H9 (cell line): ENCODE data around the gene ZNF626. TPM values are rescaled to one million over a fixed set of nuclear protein-coding genes. Genes with fewer than 3 reads are reported as not detected.

Experiments used
- DNase-seq: peaks from one replicate; pipeline ENCODE4 v3.0.0-alpha.2; 2017
- H2AFZ ChIP-seq: one replicate; pipeline ENCODE4 v1.6.1; 2013; ENCODE audit warnings: mild to moderate bottlenecking, low read length, control low read depth, moderate library complexity
- H2AK5ac ChIP-seq: 2 replicates; pipeline ENCODE4 v1.6.1; 2013; ENCODE audit warnings: low read length, control low read depth, mixed read lengths; ENCODE audit not compliant: insufficient read length
- H2BK120ac ChIP-seq: one replicate; pipeline ENCODE4 v1.6.1; 2013; ENCODE audit warnings: low read depth, mild to moderate bottlenecking, low read length, control low read depth, inconsistent platforms; ENCODE audit not compliant: poor library complexity, severe bottlenecking
- H2BK12ac ChIP-seq: 2 replicates; pipeline ENCODE4 v1.6.1; 2013; ENCODE audit warnings: low read length, control low read depth, mixed read lengths, low read depth; ENCODE audit not compliant: insufficient read length
- H2BK15ac ChIP-seq: 2 replicates; pipeline ENCODE4 v1.6.1; 2013; ENCODE audit warnings: low read depth, low read length, control low read depth
- H2BK20ac ChIP-seq: one replicate; pipeline ENCODE4 v1.6.1; 2013; ENCODE audit warnings: low read depth, mild to moderate bottlenecking, low read length, control low read depth, inconsistent platforms; ENCODE audit not compliant: poor library complexity, severe bottlenecking
- H2BK5ac ChIP-seq: 2 replicates; pipeline ENCODE4 v1.6.1; 2013; ENCODE audit warnings: low read length, control low read depth, mixed read lengths; ENCODE audit not compliant: insufficient read length
- H3K14ac ChIP-seq: 2 replicates; pipeline ENCODE4 v1.6.1; 2013; ENCODE audit warnings: low read length, control low read depth; ENCODE audit not compliant: insufficient read depth
- H3K18ac ChIP-seq: 2 replicates; pipeline ENCODE4 v1.6.1; 2013; ENCODE audit warnings: low read depth, mild to moderate bottlenecking, mixed read lengths, low read length, control low read depth; ENCODE audit not compliant: insufficient read length
- H3K23ac ChIP-seq: 2 replicates; pipeline ENCODE4 v1.6.1; 2013; ENCODE audit warnings: low read length, control low read depth, mixed read lengths, low read depth; ENCODE audit not compliant: insufficient read length
- H3K23me2 ChIP-seq: 2 replicates; pipeline ENCODE4 v1.6.1; 2013; ENCODE audit warnings: low read depth, mild to moderate bottlenecking, mixed read lengths, low read length, control low read depth; ENCODE audit not compliant: insufficient read length, poor library complexity, severe bottlenecking
- H3K27ac ChIP-seq: 2 replicates; pipeline ENCODE4 v1.5.1; 2013; ENCODE audit warnings: low read length, control low read depth, mixed read lengths, low read depth; ENCODE audit not compliant: insufficient read length
- H3K27me3 ChIP-seq: 2 replicates; pipeline ENCODE4 v1.6.1; 2013; ENCODE audit warnings: low read length, control low read depth, inconsistent platforms; ENCODE audit not compliant: insufficient read depth
- H3K4ac ChIP-seq: 2 replicates; pipeline ENCODE4 v1.6.1; 2013; ENCODE audit warnings: low read depth, mild to moderate bottlenecking, control low read depth, inconsistent platforms, low read length, moderate library complexity
- H3K4me1 ChIP-seq: 2 replicates; pipeline ENCODE4 v1.6.1; 2013; ENCODE audit warnings: low read length, control low read depth, inconsistent platforms; ENCODE audit not compliant: insufficient read depth
- H3K4me2 ChIP-seq: 2 replicates; pipeline ENCODE4 v1.6.1; 2013; ENCODE audit warnings: low read length, control low read depth, mixed read lengths; ENCODE audit not compliant: insufficient read length, insufficient read depth
- H3K56ac ChIP-seq: 2 replicates; pipeline ENCODE4 v1.6.1; 2013; ENCODE audit warnings: low read depth, mild to moderate bottlenecking, mixed read lengths, low read length, control low read depth; ENCODE audit not compliant: insufficient read length
- H3K79me1 ChIP-seq: 2 replicates; pipeline ENCODE4 v1.6.1; 2013; ENCODE audit warnings: low read depth, mild to moderate bottlenecking, moderate library complexity, low read length, control low read depth, inconsistent platforms; ENCODE audit not compliant: insufficient read depth, poor library complexity, severe bottlenecking
- H3K79me2 ChIP-seq: 2 replicates; pipeline ENCODE4 v1.6.1; 2013; ENCODE audit warnings: low read length, control low read depth, inconsistent platforms; ENCODE audit not compliant: insufficient read depth
- H3K9ac ChIP-seq: 2 replicates; pipeline ENCODE4 v1.6.1; 2013; ENCODE audit warnings: low read length, control low read depth, mixed read lengths; ENCODE audit not compliant: insufficient read length; ENCODE audit errors: extremely low read depth
- H3K9me3 ChIP-seq: one replicate; pipeline ENCODE4 v1.6.1; 2013; ENCODE audit warnings: low read depth, low read length, inconsistent platforms; ENCODE audit not compliant: control insufficient read depth
- H3T11ph ChIP-seq: one replicate; pipeline ENCODE4 v1.6.1; 2013; ENCODE audit warnings: mild to moderate bottlenecking, low read length, control low read depth, inconsistent platforms
- H4K20me1 ChIP-seq: one replicate; pipeline ENCODE4 v1.6.1; 2013; ENCODE audit not compliant: control insufficient read depth, insufficient read length, insufficient read depth
- H4K5ac ChIP-seq: 2 replicates; pipeline ENCODE4 v1.6.1; 2013; ENCODE audit warnings: low read depth, mild to moderate bottlenecking, mixed read lengths, low read length, control low read depth; ENCODE audit not compliant: insufficient read length
- H4K8ac ChIP-seq: replicated peaks from 2 replicates; pipeline ENCODE4 v1.6.1; 2013; ENCODE audit warnings: low read length, control low read depth, mixed read lengths, low read depth; ENCODE audit not compliant: insufficient read length
- H4K91ac ChIP-seq: 2 replicates; pipeline ENCODE4 v1.6.1; 2013; ENCODE audit warnings: low read depth, mild to moderate bottlenecking, moderate library complexity, mixed read lengths, low read length, control low read depth; ENCODE audit not compliant: insufficient read length
- H3K27ac Mint-ChIP-seq, 3 experiments: 2 replicates in 2 of 3; 3 replicates in 1 of 3; pipeline ENCODE4 v1.8.0; 2020 to 2021; ENCODE audit warnings: mixed read lengths in 3 of 3, mild to moderate bottlenecking in 1 of 3, moderate library complexity in 1 of 3
- H3K27me3 Mint-ChIP-seq: 2 replicates; pipeline ENCODE4 v1.8.0; 2021; ENCODE audit warnings: low read depth, mild to moderate bottlenecking, moderate library complexity, mixed read lengths
- H3K36me3 Mint-ChIP-seq, 3 experiments: 2 replicates in 2 of 3; 3 replicates in 1 of 3; pipeline ENCODE4 v1.8.0; 2020 to 2021; ENCODE audit warnings: low read depth in 3 of 3, mixed read lengths in 3 of 3; ENCODE audit not compliant: insufficient read depth in 1 of 3
- H3K4me1 Mint-ChIP-seq, 2 experiments: 2 replicates each; pipeline ENCODE4 v1.8.0; 2020; ENCODE audit warnings: mixed read lengths in 2 of 2
- H3K4me3 Mint-ChIP-seq, 2 experiments: 2 replicates in 1 of 2; 3 replicates in 1 of 2; pipeline ENCODE4 v1.8.0; 2020 to 2021; ENCODE audit warnings: mild to moderate bottlenecking in 2 of 2, mixed read lengths in 2 of 2, moderate library complexity in 1 of 2
- H3K9me3 Mint-ChIP-seq, 2 experiments: 2 replicates in 1 of 2; 3 replicates in 1 of 2; pipeline ENCODE4 v1.8.0; 2020; ENCODE audit warnings: mild to moderate bottlenecking in 2 of 2, mixed read lengths in 2 of 2, moderate library complexity in 1 of 2
- CTCF ChIP-seq: fragments of 200-600 bp; sonication (generic); conservative IDR thresholded peaks from 3 replicates; pipeline ENCODE4 v1.8.0; 2021; ENCODE audit warnings: antibody characterized with exemption, mild to moderate bottlenecking
- WGBS: extraction: QIAGEN DNeasy Blood & Tissue Kit; methylation state at CpG from one replicate; pipeline ENCODE4 v1.1.7; 2013; ENCODE audit warnings: missing lambda C conversion rate, low lambda C conversion rate, mixed read lengths; ENCODE audit not compliant: insufficient read length; ENCODE audit errors: extremely low coverage; 5-methylcytosine and 5-hydroxymethylcytosine counted together
- total RNA-seq: library from RNA; stranded (reverse); gene quantifications from 2 replicates; pipeline ENCODE4 v1.2.1, GENCODE V29; 2021

The ZNF626 gene
- total RNA-seq, 1 experiment from 2014 or later = 18.3 TPM

GRCh38 chr19:20669263-20669662 is 7.9 kb upstream of the ZNF626 start:
- Histone ChIP-seq H3K27me3 (no peaks in the 10 kb centered on the region), H4K5ac (no peak overlapping the region), H3T11ph (no peak overlapping the region), H4K8ac (no peak overlapping the region), H3K23ac (no peak overlapping the region), H3K4me2 (no peak overlapping the region), H2BK20ac (no peak overlapping the region), H3K27ac (no peak overlapping the region), H3K4me1 (no peaks in the 10 kb centered on the region), H4K91ac (no peak overlapping the region), H4K20me1 (no peaks in the 10 kb centered on the region), H3K4ac (no peak overlapping the region), H2BK15ac (no peak overlapping the region), H3K79me1 (no peaks in the 10 kb centered on the region), H3K9me3 (no peaks in the 10 kb centered on the region), H3K23me2 (no peaks in the 10 kb centered on the region), H2AFZ (no peak overlapping the region), H2BK5ac (no peak overlapping the region), H3K9ac (no peak overlapping the region), H3K79me2 (no peaks in the 10 kb centered on the region), H2BK120ac (no peak overlapping the region), H3K14ac (no peak overlapping the region), H2BK12ac (no peak overlapping the region), H3K56ac (no peak overlapping the region), H3K18ac (no peak overlapping the region), H2AK5ac (no peak overlapping the region)
- Mint-ChIP-seq H3K9me3 (peaks cover 7% of the 10 kb centered on the region in 2 experiments; a peak in 4 of 5 replicates), H3K36me3 (no peaks in the 10 kb centered on the region; a peak in 1 of 7 replicates), H3K27me3 (no peaks in the 10 kb centered on the region), H3K4me1 (peaks cover 7 to 13% of the 10 kb centered on the region in 2 experiments; a peak in 3 of 4 replicates), H3K27ac (no peak overlapping the region), H3K4me3 (no peak overlapping the region)
- DNase-seq = no peak
- no peak for TF ChIP-seq CTCF
- whole genome bisulfite sequencing = no CpG with 5 or more reads among the region's 9 CpGs
